IMR-90 (cell line): ENCODE measurements around the gene ITGAL. TPM values are rescaled to one million over a fixed set of nuclear protein-coding genes. Genes with fewer than 3 reads are reported as not detected.

Source experiments
- ATAC-seq: fragments of 200-7000 bp; cut with Tn5 transposase; 2 replicates; pipeline ENCODE4 v1.9.1; 2020; ENCODE audit warnings: low read depth, mild to moderate bottlenecking, moderate library complexity
- BruUV-seq: library from RNA; stranded (reverse); fragments of 400-500 nt; replicated peaks from 2 replicates; lab custom pipeline; 2021; lab: Mats Ljungman, UMichigan
- CTCF ChIA-PET: fragments of 300-600 bp; formaldehyde crosslinking; extraction: SDS; loops from one replicate; lab custom pipeline; 2021; ENCODE audit warnings: antibody characterized with exemption; lab: Yijun Ruan, JAX
- POLR2A ChIA-PET: fragments of 300-600 bp; sonication (Branson Sonifier 250); formaldehyde crosslinking; loops from one replicate; lab custom pipeline; 2022; ENCODE audit warnings: antibody characterized with exemption; ENCODE audit not compliant: unreplicated experiment; lab: Charles Lee
- DNase-seq: peaks from one replicate; pipeline ENCODE4 v3.0.0; 2013
- H2AFZ ChIP-seq: replicated peaks from 2 replicates; pipeline ENCODE3; 2013; ENCODE audit warnings: low read length, mild to moderate bottlenecking; ENCODE audit not compliant: poor library complexity
- H2AK5ac ChIP-seq: 2 replicates; pipeline ENCODE4 v1.6.1; 2013; ENCODE audit warnings: low read depth, low read length, inconsistent platforms
- H2AK9ac ChIP-seq: replicated peaks from 2 replicates; pipeline ENCODE3; 2013; ENCODE audit warnings: mild to moderate bottlenecking, low read depth, low read length, moderate library complexity; ENCODE audit not compliant: poor library complexity
- H2BK120ac ChIP-seq: 2 replicates; pipeline ENCODE4 v1.6.1; 2013; ENCODE audit warnings: low read depth, low read length, inconsistent platforms
- H2BK15ac ChIP-seq: 3 replicates; pipeline ENCODE4 v1.6.1; 2013; ENCODE audit warnings: low read depth, low read length, inconsistent platforms
- H2BK20ac ChIP-seq: 2 replicates; pipeline ENCODE4 v1.6.1; 2013; ENCODE audit warnings: low read depth, mild to moderate bottlenecking, inconsistent platforms, low read length, moderate library complexity
- H2BK5ac ChIP-seq: 2 replicates; pipeline ENCODE4 v1.6.1; 2013; ENCODE audit warnings: mild to moderate bottlenecking, low read depth, low read length, inconsistent platforms; ENCODE audit not compliant: poor library complexity, severe bottlenecking
- H3K14ac ChIP-seq: replicated peaks from 2 replicates; pipeline ENCODE4 v1.6.1; 2013; ENCODE audit warnings: low read depth, low read length, inconsistent platforms
- H3K18ac ChIP-seq: 2 replicates; pipeline ENCODE4 v1.6.1; 2013; ENCODE audit warnings: low read depth, low read length, control low read depth
- H3K23ac ChIP-seq: 2 replicates; pipeline ENCODE4 v1.6.1; 2013; ENCODE audit warnings: low read depth, low read length, inconsistent platforms
- H3K27ac ChIP-seq: 2 replicates; pipeline ENCODE4 v1.5.1; 2013; ENCODE audit warnings: mild to moderate bottlenecking, control low read depth, low read length; ENCODE audit not compliant: insufficient read depth
- H3K27me3 ChIP-seq: 2 replicates; pipeline ENCODE4 v1.6.1; 2013; ENCODE audit warnings: low read length; ENCODE audit not compliant: control insufficient read depth, insufficient read depth
- H3K36me3 ChIP-seq: 2 replicates; pipeline ENCODE4 v1.6.1; 2013; ENCODE audit warnings: low read length, mixed read lengths; ENCODE audit not compliant: control insufficient read depth, insufficient read depth
- H3K4ac ChIP-seq: 2 replicates; pipeline ENCODE4 v1.6.1; 2013; ENCODE audit warnings: low read depth, low read length, inconsistent platforms
- H3K4me1 ChIP-seq: 2 replicates; pipeline ENCODE4 v1.6.1; 2013; ENCODE audit warnings: low read length, mixed read lengths; ENCODE audit not compliant: control insufficient read depth, insufficient read depth
- H3K4me2 ChIP-seq: 2 replicates; pipeline ENCODE4 v1.6.1; 2013; ENCODE audit warnings: low read depth, mild to moderate bottlenecking, control low read depth, low read length, moderate library complexity
- H3K4me3 ChIP-seq: 2 replicates; pipeline ENCODE4 v1.5.1; 2013; ENCODE audit warnings: low read depth, mild to moderate bottlenecking, control low read depth, low read length, moderate library complexity; ENCODE audit not compliant: insufficient read depth
- H3K56ac ChIP-seq: 2 replicates; pipeline ENCODE4 v1.6.1; 2013; ENCODE audit warnings: low read length, inconsistent platforms; ENCODE audit not compliant: insufficient read depth; ENCODE audit errors: extremely low read depth
- H3K79me1 ChIP-seq, 2 experiments: 2 replicates each; pipeline ENCODE4 v1.6.1; 2013; ENCODE audit warnings: low read length in 2 of 2, inconsistent platforms in 1 of 2, low read depth in 1 of 2
- H3K9ac ChIP-seq: 2 replicates; pipeline ENCODE4 v1.6.1; 2013; ENCODE audit warnings: low read depth, low read length, control low read depth
- H3K9me1 ChIP-seq: 2 replicates; pipeline ENCODE4 v1.6.1; 2013; ENCODE audit warnings: low read length, inconsistent platforms; ENCODE audit not compliant: insufficient read depth
- H3K9me3 ChIP-seq: 2 replicates; pipeline ENCODE4 v1.6.1; 2013; ENCODE audit warnings: low read length; ENCODE audit not compliant: control insufficient read depth, insufficient read depth
- H4K20me1 ChIP-seq: 2 replicates; pipeline ENCODE4 v1.6.1; 2013; ENCODE audit warnings: low read length, inconsistent platforms; ENCODE audit not compliant: insufficient read depth
- H4K5ac ChIP-seq: 2 replicates; pipeline ENCODE4 v1.6.1; 2013; ENCODE audit warnings: mild to moderate bottlenecking, low read depth, low read length, control low read depth
- H4K8ac ChIP-seq, 2 experiments: 2 replicates each; pipeline ENCODE4 v1.6.1; 2013; ENCODE audit warnings: low read depth in 2 of 2, low read length in 2 of 2, control low read depth in 1 of 2, inconsistent platforms in 1 of 2
- H4K91ac ChIP-seq: 2 replicates; pipeline ENCODE4 v1.6.1; 2013; ENCODE audit warnings: low read depth, low read length, inconsistent platforms; ENCODE audit not compliant: insufficient read depth
- CEBPB ChIP-seq: IDR thresholded peaks from 2 replicates; pipeline ENCODE4 v1.6.1; 2012; ENCODE audit warnings: low read depth, low read length, improper control_type of control experiment
- CHD1 ChIP-seq: IDR thresholded peaks from 2 replicates; pipeline ENCODE4 v1.6.1; 2012; ENCODE audit warnings: low read depth, low read length, improper control_type of control experiment
- CTCF ChIP-seq: conservative IDR thresholded peaks from 2 replicates; pipeline ENCODE4 v1.5.1; 2012; ENCODE audit warnings: mild to moderate bottlenecking, low read depth, low read length, improper control_type of control experiment
- ELK1 ChIP-seq: fragments of 150-350 bp; IDR thresholded peaks from 2 replicates; pipeline ENCODE4 v1.6.1; 2016; ENCODE audit warnings: low read depth, mild to moderate bottlenecking, low read length, moderate library complexity, borderline replicate concordance
- FOS ChIP-seq: fragments of 150-350 bp; IDR thresholded peaks from 2 replicates; pipeline ENCODE4 v1.6.1; 2016; ENCODE audit warnings: low read depth, low read length
- MAFK ChIP-seq: IDR thresholded peaks from 2 replicates; pipeline ENCODE4 v1.6.1; 2012; ENCODE audit warnings: low read depth, low read length, improper control_type of control experiment
- NFE2L2 ChIP-seq: fragments of 150-350 bp; IDR thresholded peaks from 2 replicates; pipeline ENCODE4 v1.6.1; 2016; ENCODE audit warnings: low read depth, mild to moderate bottlenecking, low read length
- RAD21 ChIP-seq: IDR thresholded peaks from 2 replicates; pipeline ENCODE4 v1.6.1; 2012; ENCODE audit warnings: low read length, improper control_type of control experiment
- RCOR1 ChIP-seq: IDR thresholded peaks from 2 replicates; pipeline ENCODE4 v1.6.1; 2012; ENCODE audit warnings: mild to moderate bottlenecking, low read length, improper control_type of control experiment; ENCODE audit not compliant: insufficient replicate concordance
- RFX5 ChIP-seq: IDR thresholded peaks from 2 replicates; pipeline ENCODE4 v1.8.0; 2012; ENCODE audit warnings: low read depth, mild to moderate bottlenecking, low read length, moderate library complexity
- SMC3 ChIP-seq: fragments of 150-350 bp; IDR thresholded peaks from 2 replicates; pipeline ENCODE4 v1.6.1; 2016; ENCODE audit warnings: low read depth, mild to moderate bottlenecking, antibody characterized with exemption, low read length, moderate library complexity
- USF2 ChIP-seq: fragments of 150-350 bp; IDR thresholded peaks from 2 replicates; pipeline ENCODE4 v1.6.1; 2017; ENCODE audit warnings: mild to moderate bottlenecking, antibody characterized with exemption, low read length, low read depth
- WGBS, 2 experiments: methylation state at CpG; one replicate each; pipeline versions ENCODE4 v1.1.5 to v1.1.7; 2013; ENCODE audit warnings: missing lambda C conversion rate in 2 of 2; ENCODE audit not compliant: insufficient read length in 1 of 2; ENCODE audit errors: extremely low coverage in 2 of 2; 5-methylcytosine and 5-hydroxymethylcytosine counted together
- dilution Hi-C: fragments of 300-500 bp; cut with HindIII; formaldehyde crosslinking; loops from one replicate; pipeline ENCODE4 v1.14.3; 2018; ENCODE audit warnings: low sequenced_read_pairs; ENCODE audit not compliant: unreplicated experiment
- in situ Hi-C: fragments of 300-500 bp; cut with MboI; formaldehyde crosslinking; loops from 3 replicates; pipeline ENCODE4 v1.14.3; 2019; ENCODE audit warnings: low sequenced_read_pairs, inconsistent platforms, mixed read lengths
- intact Hi-C: fragments of 100-400 bp; cut with micrococcal nuclease; formaldehyde crosslinking; loops from 2 replicates; pipeline ENCODE4 v1.10.0; 2022
- polyA plus RNA-seq, 3 experiments: library from polyadenylated mRNA; depleted of rRNA; stranded (reverse); fragments of >200 nt; gene quantifications; 2 replicates each; pipeline ENCODE4 v1.2.3, GENCODE V29; 2012; ENCODE audit warnings: low replicate concordance in 1 of 3
- total RNA-seq: library from RNA; depleted of rRNA; stranded (reverse); fragments of >200 nt; gene quantifications from 2 replicates; pipeline ENCODE4 v1.2.3, GENCODE V29; 2012

ITGAL gene
- total and polyA plus RNA-seq, 2 of the 4 experiments (the other 2 are of a cell fraction): not detected

- Histone ChIP-seq H3K79me1 (peaks cover 11 to 12% of the 10 kb centered on the region in 2 experiments), H4K20me1 (0 out of 2 replicates have a peak, but pooled peaks cover 3% of the 10 kb centered on the region), H3K9me1 (peaks cover 7% of the 10 kb centered on the region), H3K4me2 (no peak overlapping the region), H2BK120ac (no peak overlapping the region), H3K36me3 (peaks cover 5% of the 10 kb centered on the region), H3K27ac (no peak overlapping the region), H3K56ac (no peak overlapping the region), H3K14ac (no peak overlapping the region), H3K9ac (no peak overlapping the region), H2BK20ac (no peak overlapping the region), H2BK5ac (no peak overlapping the region), H3K4me3 (no peak overlapping the region), H3K23ac (no peak overlapping the region), H2AK9ac (no peak overlapping the region), H4K5ac (no peak overlapping the region), H4K91ac (no peak overlapping the region), H2AFZ (no peak overlapping the region), H2AK5ac (no peak overlapping the region), H3K18ac (no peak overlapping the region), H3K27me3 (peaks cover 3% of the 10 kb centered on the region), H3K9me3 (0 out of 2 replicates have a peak, but pooled peaks cover 5% of the 10 kb centered on the region), H4K8ac (no peak overlapping the region), H3K4ac (no peak overlapping the region), H3K4me1 (peaks cover 5% of the 10 kb centered on the region), H2BK15ac (no peak overlapping the region)
- DNase-seq (no peak), ATAC-seq (no peak)
- in situ Hi-C loops: loop anchor here (5.0 kb wide), 2 partner anchors 148 to 183 kb away; no protein-coding TSS in a partner anchor
- dilution Hi-C loops: no loop called here
- ChIA-PET CTCF (interaction anchor here (0.6 to 1.5 kb wide), 3 partner anchors 19 to 86 kb away, joined by 3 read pairs; partner anchors contain the start of genes DCTPP1 and ZNF747), POLR2A (no interaction called here)
- TF ChIP-seq CHD1 (no peak), RFX5 (no peak), MAFK (no peak), RCOR1 (no peak), NFE2L2 (no peak), ELK1 (no peak), RAD21 (no peak), FOS (no peak), CEBPB (no peak), CTCF (no peak), USF2 (no peak), SMC3 (no peak)
- WGBS, 2 experiments: 75% methylated on average over 1 of the region's 3 CpGs; no CpG with 5 or more reads in 1 of the 2 experiments
- no TSS peak for BruUV-seq
- intact Hi-C loops: loop anchor here (1.0 to 2.0 kb wide), 5 partner anchors 78 to 245 kb away; partner anchors contain the start of genes ZNF688 and ZNF768
Observed at GRCh38 chr16:30449116-30449435, 23.5 kb upstream of the ITGAL start.
